Activated CD4-positive, alpha-beta T cell treated with anti-CD3 and anti-CD28 coated beads, Interleukin-2, amount 50 U/mL, for 24 hours (primary cell): ENCODE measurements around the gene MAT1A.
A peak's percentile ranks its signal among the peaks of the same experiment; 100 is the strongest.
"Not testable (repeated sequence)": the region's sequence is repeated elsewhere in the genome, so short reads cannot be mapped to it uniquely, and the experiment has no call there.

Experiments
- DNase-seq, 2 donors: peaks; one replicate each; pipeline ENCODE4 v3.0.0-alpha.2; 2020; ENCODE audit warnings: low read depth in 1 of 2, low spot score in 1 of 2

Gene MAT1A

GRCh38 chr10:80265740-80266512 is 23.5 kb downstream of the MAT1A start:
- DNase-seq, result no peak

GRCh38 chr10:80264081-80265056 is 25.1 kb downstream of the MAT1A start:
- DNase-seq, result no peak

GRCh38 chr10:80261316-80262030 is 28.0 kb downstream of the MAT1A start:
- no peak for DNase-seq

GRCh38 chr10:80260295-80261243 is 28.9 kb downstream of the MAT1A start:
- DNase-seq, result peak in 1 of 2 donors; percentile 7

- no peak for DNase-seq
These were observed 30.0 kb downstream of the MAT1A start for GRCh38 chr10:80259405-80259871.

- DNase-seq, result not testable (repeated sequence)
These were observed 32.7 kb downstream of the MAT1A start for GRCh38 chr10:80256798-80257197.

GRCh38 chr10:80254726-80255125 is 34.7 kb downstream of the MAT1A start:
- DNase-seq, result not testable (repeated sequence)

- DNase-seq, result not testable (repeated sequence)
These were observed 35.5 kb downstream of the MAT1A start for GRCh38 chr10:80253963-80254271.

- DNase-seq, result no peak
These were observed 36.0 kb downstream of the MAT1A start for GRCh38 chr10:80253266-80253962.

- no peak for DNase-seq
These were observed 37.1 kb downstream of the MAT1A start for GRCh38 chr10:80252296-80252887.

- not testable (repeated sequence) for DNase-seq
These were observed 37.7 kb downstream of the MAT1A start for GRCh38 chr10:80251703-80252280.

GRCh38 chr10:80250399-80250798 is 39.1 kb downstream of the MAT1A start:
- DNase-seq, result not testable (repeated sequence)

- DNase-seq, result not testable (repeated sequence)
These were observed 39.6 kb downstream of the MAT1A start for GRCh38 chr10:80249906-80250305.

GRCh38 chr10:80247611-80248010 is 41.8 kb downstream of the MAT1A start:
- not testable (repeated sequence) for DNase-seq

- not testable (repeated sequence) for DNase-seq
These were observed 45.1 kb downstream of the MAT1A start for GRCh38 chr10:80244371-80244770.

- not testable (repeated sequence) for DNase-seq
These were observed 47.1 kb downstream of the MAT1A start for GRCh38 chr10:80242341-80242740.

- not testable (repeated sequence) for DNase-seq
These were observed 53.0 kb downstream of the MAT1A start for GRCh38 chr10:80236457-80236856.

GRCh38 chr10:80234331-80235235 is 54.9 kb downstream of the MAT1A start:
- not testable (repeated sequence) for DNase-seq
